SIG-M5 treated with dmso at 0.1 percent for 504 hours (cell line): Measurements from ENCODE around the gene NFS1.
"Not testable (repeated sequence)": the region's sequence is repeated elsewhere in the genome, so short reads cannot be mapped to it uniquely, and the experiment has no call there.

Source experiments
- DNase-seq: peaks from one replicate; lab custom pipeline; 2025; ENCODE audit not compliant: unreplicated experiment; lab: John Stamatoyannopoulos, UW

The NFS1 gene

DNA sequence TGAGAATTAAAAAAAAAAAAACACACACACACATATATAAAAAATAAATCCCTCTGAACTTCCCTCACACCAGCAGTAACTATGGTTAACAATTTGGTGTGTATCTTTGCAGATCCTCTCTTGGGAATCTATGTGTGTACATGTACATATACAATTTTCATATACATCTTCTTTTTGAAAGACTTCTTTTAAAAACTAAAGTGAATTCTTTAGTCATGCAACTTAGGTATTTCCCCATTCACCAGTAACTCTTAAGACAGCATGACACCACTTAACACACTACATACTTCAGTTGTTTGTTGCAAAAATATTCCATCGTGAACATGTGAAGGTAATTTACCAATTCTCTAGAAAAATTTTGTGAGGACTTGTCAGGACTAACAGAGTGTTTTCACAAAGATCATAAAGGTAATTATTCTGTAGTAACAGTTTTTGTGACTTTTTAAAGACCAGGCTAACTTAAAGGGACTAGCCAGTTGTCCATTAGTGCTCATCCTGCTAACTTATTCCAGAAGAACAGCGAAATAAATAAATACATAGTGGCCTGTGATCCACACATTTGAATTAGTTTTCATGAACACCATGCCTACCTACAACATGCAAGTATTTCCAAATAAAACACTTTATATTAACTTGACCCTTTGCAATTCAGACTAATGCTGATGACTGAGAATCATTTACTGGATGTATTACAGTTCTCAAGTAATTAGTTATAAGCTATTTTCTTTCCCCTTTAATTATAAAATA, 30.9 kb upstream of the NFS1 start:
- DNase-seq, result no peak

DNA sequence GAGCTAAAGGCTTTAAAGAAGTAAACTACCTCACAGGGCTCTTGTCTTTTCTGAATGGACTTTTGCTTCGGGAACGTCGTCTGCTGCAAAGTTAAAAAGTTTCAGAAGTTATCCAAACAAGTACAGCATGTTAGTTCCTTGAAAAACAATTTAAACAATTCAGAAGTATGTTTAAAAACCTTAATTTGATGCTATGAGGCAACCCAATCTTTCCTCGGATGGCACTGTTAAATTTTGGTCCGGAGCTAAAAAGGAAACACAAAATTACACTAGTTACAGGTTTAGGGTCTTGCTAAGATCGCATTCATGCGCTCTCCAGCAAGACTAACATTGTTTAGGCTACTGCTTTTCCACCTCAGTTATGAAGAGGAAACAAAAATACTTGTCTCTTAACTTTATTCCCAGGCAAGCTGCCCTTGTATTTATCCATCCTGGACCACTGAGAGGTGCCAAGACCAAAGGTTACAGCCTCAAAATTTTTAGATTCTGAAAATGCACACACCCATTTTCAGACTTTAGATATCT, 30.2 kb upstream of the NFS1 start:
- no peak for DNase-seq

- DNase-seq, result peak; percentile 54
These were observed 27.9 kb upstream of the NFS1 start for GRCh38 chr20:35726842-35727711.

DNA sequence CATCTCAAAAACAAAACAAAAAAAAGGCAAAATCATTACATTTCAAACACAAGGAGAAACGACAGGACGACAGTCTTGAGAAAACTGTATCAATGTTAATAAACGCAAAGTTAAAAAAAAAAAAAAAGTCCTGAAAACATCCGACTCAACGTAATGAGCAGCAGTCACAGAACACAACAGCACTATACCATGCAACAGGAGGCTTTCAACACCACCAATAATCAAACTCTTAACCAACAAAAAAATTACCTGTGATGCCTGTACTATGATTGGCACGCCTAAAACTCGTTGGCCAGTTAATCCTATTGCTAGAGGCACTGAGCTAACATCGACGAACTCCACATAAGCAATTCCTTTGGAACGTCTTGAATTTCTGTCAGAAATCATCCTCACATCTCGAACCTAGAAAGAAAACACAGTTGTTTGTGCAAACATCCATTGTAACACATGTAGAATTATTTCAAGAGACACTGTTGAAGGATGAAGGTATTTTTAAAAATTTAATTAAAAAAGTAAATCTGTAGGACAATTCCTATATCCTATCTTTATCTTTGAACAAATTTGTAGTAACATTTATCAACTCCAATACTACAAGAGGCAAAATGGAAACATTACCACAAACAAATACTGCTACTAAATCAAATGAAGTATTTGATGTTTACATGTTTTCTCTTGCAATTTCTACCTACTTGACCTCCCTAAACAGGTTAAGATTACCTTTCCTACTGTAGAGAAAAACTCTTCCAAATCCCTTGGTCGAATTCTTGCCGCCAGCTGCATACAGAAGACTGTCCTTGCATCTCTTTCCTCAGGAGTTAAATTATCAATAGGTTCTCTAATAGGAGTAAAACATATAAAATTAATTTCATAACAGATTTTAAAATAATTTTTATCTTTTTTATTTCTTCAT, 25.4 kb upstream of the NFS1 start:
- no peak for DNase-seq

- not testable (repeated sequence) for DNase-seq
These were observed 24.6 kb upstream of the NFS1 start for GRCh38 chr20:35723652-35724320.

DNA sequence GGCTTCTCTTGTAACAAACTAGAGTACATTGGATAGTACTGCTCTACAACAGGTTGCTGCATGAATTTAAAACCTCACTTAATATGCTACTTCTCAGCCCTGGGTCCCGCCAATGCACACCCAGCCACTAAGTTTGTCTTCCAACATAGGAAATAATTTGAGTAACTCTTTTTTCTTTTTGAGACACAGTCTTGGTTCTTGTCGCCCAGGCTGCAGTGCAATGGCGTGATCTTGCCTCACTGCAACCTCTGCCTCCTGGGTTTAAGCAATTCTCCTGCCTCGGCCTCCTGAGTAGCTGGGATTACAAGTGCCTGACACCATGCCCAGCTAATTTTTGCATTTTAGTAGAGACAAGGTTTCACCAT, 24.1 kb upstream of the NFS1 start:
- not testable (repeated sequence) for DNase-seq

- no peak for DNase-seq
These were observed 22.5 kb upstream of the NFS1 start for GRCh38 chr20:35721621-35722020.

DNA sequence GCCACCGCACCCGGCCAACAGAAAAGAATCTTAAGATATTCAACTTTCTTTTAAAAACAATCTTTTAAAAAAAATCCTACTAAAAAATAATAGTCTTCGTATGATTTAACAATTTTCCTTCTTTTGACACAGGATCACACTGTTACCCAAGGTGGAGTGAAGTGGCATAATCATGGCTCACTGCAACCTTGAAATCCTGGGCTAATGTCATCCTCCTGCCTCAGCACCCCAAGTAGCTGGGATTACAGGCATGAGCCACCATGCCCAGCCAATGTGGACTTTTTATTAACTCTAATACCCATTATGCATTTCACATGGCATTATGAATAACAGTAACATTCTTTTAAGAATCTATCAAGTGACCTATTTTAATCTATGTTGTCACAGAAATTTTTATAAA, 22.1 kb upstream of the NFS1 start:
- DNase-seq, result no peak

- no peak for DNase-seq
These were observed 21.3 kb upstream of the NFS1 start for GRCh38 chr20:35720165-35721123.

- no peak for DNase-seq
These were observed 20.6 kb upstream of the NFS1 start for GRCh38 chr20:35719717-35720116.

DNA sequence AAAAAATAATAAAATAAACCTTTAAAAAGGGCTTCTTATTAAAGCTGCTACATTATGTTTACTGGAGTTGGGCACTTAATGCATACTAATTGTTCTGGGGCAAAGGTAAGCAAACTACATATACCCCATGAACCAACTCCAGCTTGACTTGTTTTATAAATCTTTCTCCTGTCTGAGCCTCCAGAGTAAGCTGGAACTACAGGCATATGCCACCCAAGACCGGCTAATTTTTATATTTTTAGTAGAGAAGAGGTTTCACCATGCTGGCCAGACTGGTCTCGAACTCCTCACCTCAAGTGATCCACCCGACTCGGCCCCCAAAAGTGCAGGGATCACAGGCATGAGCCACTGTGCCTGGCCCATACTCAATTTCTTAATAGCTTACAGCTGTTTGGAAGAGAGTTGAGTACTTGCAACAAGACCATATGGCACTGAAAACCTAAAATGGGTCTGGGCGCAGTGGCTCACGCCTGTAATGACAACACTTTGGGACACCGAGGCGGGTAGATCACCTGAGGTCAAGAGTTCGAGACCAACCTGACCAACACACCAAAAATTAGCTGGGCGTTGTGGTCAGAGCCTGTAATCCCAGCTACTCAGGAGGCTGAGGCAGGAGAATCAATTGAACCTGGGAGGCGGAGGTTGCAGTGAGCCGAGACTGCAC, 20.0 kb upstream of the NFS1 start:
- DNase-seq, result no peak

- DNase-seq, result not testable (repeated sequence)
These were observed 19.2 kb upstream of the NFS1 start for GRCh38 chr20:35718321-35718720.

DNA sequence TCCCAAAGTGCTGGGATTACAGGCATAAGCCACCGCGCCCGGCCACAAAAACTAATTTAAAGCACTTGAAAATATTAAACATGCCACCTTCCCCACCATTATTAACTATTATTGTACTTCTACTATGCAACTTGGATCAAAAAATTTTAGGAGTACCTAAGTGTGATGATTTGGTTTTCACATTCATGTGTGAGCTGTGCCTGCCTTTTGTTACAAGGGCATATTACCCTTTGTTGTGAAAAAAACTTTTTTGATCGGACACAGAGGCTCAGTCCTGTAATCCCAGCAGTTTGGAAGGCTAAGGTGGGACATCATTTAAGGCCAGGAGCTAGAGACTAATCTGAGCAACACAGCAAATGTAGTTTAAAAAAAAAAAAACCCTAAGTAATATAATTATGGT, 17.2 kb upstream of the NFS1 start:
- DNase-seq, result no peak

GRCh38 chr20:35715652-35716051, 16.5 kb upstream of the NFS1 start:
- DNase-seq, result no peak

DNA sequence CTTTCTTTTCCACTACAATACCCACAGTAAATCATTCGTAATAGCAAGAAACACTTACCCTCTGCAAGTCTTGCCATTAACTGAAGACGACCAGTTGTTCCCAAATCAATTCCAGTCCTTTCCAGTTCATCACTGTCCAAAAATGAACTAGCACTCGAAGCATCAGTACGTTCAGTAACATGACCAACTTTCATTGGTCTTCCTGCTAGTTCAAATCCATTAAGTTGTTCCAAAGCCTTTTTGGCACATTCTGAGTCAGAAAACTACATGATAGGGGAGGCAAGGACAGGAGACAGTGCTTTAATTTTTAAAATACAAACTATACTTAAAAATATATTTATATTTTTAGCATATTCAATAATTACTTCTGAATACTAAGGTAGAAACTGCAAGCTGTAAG, 15.0 kb upstream of the NFS1 start:
- DNase-seq, result no peak

DNA sequence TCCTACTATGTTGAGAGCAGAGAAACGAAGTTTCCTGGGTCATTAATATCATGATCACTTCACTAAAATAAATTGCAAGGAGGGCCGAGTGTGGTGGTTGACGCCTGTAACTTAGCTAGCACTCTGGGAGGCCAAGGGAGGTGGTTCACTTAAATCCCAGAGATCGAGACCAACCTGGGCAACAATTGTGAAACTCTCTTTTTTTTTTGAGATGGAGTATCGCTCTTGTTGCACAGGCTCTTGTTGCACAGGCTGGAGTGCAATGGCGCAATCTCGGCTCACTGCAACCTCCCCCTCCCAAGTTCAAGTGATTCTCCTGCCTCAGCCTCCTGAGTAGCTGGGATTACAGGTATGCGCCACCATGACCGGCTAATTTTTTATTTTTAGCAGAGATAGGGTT, 14.0 kb upstream of the NFS1 start:
- not testable (repeated sequence) for DNase-seq

GRCh38 chr20:35711588-35712209, 12.5 kb upstream of the NFS1 start:
- DNase-seq, result no peak

DNA sequence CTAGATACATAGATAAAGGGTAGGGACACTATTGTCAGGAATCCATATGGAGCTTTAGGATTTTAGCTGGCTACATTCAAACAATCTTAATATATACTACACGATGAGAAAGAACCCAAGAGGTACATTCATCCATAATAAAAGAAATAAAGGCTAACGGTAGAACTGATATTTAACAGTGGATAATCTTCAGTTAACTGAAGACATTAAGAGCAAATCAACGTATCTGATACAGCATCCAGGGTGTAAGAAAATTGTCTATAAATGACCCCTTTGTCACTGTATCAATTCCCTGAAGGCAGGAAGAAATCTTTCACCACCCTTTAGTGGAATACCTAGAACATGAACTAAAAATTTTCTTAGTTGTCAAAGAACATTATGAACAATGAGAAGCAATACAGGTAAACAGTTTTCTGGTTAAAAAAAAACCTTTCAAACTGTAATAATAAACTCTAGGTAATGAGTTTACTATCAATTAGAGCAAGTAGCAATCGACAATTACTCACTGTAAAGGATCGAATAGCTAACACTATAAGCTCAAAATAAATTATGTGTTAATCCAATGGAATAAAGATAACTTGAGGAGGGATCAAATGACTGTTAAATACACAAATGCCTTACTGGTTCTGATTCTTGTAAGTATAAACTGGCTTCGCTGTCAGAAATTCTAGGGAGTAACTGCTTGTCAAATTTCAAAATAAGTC, 11.9 kb upstream of the NFS1 start:
- DNase-seq, result no peak
